Stomach (tissue), 4 donors: ENCODE results near the gene AKNA.

Source experiments
- CTCF ChIP-seq, 7 experiments: fragments of 450-650 bp in 4 of 7; fragments of 200-600 bp in 3 of 7; sonication (generic) in 3 of 7; IDR thresholded peaks; one replicate each; pipeline ENCODE4 v1.5.1; 2016 to 2019; ENCODE audit warnings: antibody characterized with exemption in 7 of 7, control low read depth in 2 of 7, mild to moderate bottlenecking in 1 of 7
- POLR2A ChIP-seq, 4 donors: fragments of 450-650 bp; IDR thresholded peaks; one replicate each; pipeline ENCODE4 v1.6.1; 2016; ENCODE audit warnings: antibody characterized with exemption in 4 of 4, control low read depth in 2 of 4, mild to moderate bottlenecking in 1 of 4, moderate library complexity in 1 of 4
- POLR2AphosphoS5 ChIP-seq, 3 donors: sonication (generic); formaldehyde crosslinking; IDR thresholded peaks; one replicate each; pipeline ENCODE4 v1.6.1; 2016; ENCODE audit warnings: antibody characterized with exemption in 3 of 3

GRCh38 chr9:114403153-114403756 is 15.5 kb upstream of the AKNA start:
- TF ChIP-seq CTCF (IDR thresholded peaks at IDR 0.05) (no peak), POLR2A (IDR thresholded peaks at IDR 0.05) (no peak), POLR2AphosphoS5 (IDR thresholded peaks at IDR 0.05) (no peak)
